HG03354 (cell line): ENCODE measurements around the gene TP53I13.

Experiments used
- ATAC-seq: cut with Tn5 transposase; IDR thresholded peaks from one replicate; pipeline ENCODE4 v1.9.1; 2021; ENCODE audit warnings: mild to moderate bottlenecking; ENCODE audit not compliant: unreplicated experiment, poor library complexity, severe bottlenecking

TP53I13 gene

DNA sequence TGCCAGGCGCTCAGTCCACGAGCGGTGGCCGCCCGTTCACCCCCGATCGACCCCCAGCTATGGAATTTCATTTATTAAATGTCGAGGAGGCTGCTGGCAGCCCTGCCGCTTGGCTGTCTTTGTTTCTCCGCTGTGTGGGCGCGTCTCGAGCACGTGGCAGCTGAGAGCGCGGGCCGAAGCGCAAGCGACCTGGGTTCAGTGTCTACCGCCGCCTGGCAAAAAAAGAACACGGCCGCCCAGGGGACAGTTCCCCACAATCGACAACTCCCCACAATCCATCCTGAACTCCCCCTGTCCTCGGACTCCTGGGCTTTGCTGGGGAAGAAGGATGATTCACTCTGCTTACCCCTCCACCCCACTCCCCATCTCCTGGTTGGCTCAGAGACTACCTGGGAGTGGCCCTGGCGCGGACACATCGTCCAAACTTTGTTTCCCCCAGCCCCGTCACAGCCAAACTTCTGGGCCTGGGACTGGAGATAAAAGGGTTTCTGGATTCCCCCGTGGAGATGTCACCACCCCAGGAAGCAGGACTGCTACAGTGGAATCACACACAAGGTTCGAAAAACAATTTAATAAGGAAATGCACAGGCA is 22.7 kb downstream of the TP53I13 start:
- ATAC-seq: no peak

DNA sequence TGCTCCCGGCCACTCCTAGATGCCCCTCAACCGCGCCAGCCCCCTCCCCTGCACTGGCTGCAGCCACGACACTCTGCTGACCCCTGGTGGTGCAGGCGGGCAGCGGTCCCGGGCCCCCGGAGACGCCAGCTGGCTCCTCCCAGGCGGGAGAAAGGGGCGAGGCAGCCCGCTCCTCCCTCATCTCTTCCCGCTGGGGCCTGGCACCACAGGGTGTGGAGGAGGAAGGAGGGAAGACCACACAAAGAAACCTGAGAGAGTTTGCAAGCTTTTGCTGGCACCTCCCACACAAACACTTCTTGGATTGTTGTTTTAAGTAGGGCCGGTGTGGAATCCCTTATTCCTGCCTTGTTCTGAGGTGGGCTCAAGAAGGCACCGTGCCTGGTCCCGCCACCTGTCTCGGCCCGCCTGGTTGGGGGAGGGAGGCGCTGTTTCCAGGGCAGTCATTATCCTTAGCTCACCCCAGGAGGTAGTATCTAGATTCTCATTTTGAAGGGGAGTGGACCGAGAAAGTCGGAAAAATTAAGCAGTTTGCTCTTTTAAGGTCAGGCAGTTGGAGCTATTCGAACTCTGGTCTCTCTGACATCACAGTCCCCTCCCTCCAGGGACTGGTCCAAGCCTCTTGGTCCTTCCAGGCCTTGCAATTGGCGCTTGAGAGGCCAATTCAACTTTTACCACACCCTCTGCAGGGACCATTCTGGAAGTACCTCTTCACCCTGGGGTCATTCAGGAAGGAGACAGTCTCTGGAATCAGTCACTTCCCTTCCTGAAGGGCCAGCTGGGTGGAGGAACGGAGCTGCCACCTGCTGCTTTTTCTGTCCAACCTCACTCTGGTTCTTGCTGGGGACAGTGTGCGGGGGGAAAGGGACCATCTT is 23.5 kb downstream of the TP53I13 start:
- peak; percentile 32 for ATAC-seq

DNA sequence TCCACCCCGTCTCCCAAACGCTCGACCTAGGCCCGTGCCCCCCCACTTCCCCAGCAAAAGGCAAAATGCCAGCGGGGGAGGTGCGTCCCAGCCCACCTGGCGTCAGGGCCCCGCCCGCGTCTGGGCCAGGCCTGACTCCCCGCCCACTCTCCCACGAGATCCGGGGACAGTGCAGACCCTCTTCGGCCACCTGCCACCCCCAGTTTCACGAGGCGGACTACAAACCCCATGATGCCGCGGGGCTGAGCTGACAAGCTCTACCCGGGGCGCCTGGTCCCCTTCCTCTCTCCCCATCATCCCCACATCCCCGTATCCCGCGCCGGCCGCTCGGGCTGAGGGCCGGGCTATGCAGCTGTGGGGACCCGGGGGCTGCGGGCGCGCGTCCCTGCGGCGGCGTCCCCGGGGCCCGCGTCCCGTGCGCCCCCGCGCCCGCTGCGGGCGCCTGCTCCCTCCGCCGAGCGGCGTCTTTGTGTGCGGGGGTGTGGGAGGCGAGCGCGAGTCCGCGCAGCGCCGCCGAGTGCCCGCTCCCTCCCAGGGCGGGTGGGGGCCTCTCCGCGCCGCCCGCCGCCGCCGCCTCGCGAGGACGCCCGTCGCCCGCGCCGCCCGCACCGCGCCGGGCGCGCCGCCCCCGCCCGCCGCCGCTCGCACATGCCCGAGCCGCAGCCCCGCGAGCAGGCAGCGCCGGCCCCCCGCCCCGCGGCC is 24.5 kb downstream of the TP53I13 start, which contains the start of gene ANKRD13B:
ANKRD13B (plus strand) TSS at position 283 of the 702 bp plus-strand sequence. CDS start 490 bp downstream, outside the sequence.
- ATAC-seq: no peak

DNA sequence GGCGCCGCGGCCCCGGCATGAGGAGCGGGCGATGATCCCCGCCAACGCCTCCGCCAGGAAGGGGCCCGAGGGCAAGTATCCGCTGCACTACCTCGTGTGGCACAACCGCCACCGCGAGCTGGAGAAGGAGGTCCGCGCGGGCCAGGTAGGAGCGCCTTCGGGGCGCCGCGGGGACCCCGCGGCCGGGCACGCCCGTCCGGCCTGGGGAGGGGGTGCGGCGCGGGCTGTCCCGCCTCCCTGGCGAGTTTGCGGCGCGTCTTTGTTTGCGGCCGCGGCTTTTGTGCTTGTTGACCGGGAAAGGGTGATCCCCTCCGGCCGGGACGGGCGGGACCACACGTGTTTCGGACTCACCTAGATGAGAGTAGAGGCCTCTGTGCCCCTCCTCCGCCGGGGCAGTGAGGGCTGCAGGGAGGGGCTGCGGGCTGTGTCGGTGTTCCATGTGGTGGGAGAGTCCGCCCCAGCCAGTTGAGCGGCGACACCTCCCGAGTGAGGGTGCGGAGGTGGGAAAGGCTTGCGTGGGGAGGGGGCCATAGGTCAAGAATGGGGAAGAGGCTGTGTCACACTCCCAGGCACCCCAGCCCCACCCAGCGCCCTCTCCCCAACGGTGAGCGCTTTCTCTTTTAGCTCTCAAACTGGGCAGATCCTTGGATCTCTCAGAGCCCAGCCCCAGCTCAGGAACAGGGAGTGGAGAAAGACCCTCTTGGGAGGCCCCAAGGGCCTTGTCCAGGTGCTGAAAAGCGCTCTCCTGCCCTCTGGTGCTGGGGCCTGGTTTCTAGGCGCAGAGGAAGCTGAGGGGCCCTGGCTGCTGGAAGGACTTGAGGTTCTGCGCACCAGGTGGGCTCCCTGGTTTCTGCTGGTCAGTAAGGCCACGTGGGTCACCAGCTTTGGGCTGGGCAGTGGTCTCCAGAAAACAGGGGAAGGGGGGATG is 25.4 kb downstream of the TP53I13 start:
- ATAC-seq: no peak

DNA sequence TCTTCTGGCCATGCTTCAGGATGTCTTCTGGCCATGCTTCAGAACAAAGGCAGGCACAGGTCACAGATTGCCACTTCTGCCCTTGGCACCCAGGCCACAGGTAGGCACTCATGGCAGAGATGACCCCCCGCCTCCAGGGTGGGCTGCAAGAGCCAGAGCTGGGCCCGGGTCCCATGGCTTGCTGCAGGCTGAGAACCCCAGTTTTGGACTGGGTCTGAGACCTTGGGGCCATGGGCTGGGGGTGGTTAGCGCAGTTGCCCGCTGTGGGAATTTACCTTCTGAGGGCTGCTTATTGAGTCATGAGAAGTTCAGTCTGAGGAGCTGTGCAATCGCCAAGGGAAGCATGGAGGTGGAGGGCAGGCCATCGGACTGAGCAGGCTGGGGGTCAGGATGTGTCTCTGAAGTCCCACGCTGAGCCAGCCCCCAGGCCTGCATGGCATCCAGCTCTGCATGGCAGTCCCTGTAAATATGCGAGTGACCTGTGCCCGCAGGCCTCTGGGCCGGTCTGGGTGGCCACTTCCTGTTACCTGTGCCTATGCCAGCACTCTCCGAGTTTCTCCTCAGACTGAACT is 26.1 kb downstream of the TP53I13 start:
- no peak for ATAC-seq

DNA sequence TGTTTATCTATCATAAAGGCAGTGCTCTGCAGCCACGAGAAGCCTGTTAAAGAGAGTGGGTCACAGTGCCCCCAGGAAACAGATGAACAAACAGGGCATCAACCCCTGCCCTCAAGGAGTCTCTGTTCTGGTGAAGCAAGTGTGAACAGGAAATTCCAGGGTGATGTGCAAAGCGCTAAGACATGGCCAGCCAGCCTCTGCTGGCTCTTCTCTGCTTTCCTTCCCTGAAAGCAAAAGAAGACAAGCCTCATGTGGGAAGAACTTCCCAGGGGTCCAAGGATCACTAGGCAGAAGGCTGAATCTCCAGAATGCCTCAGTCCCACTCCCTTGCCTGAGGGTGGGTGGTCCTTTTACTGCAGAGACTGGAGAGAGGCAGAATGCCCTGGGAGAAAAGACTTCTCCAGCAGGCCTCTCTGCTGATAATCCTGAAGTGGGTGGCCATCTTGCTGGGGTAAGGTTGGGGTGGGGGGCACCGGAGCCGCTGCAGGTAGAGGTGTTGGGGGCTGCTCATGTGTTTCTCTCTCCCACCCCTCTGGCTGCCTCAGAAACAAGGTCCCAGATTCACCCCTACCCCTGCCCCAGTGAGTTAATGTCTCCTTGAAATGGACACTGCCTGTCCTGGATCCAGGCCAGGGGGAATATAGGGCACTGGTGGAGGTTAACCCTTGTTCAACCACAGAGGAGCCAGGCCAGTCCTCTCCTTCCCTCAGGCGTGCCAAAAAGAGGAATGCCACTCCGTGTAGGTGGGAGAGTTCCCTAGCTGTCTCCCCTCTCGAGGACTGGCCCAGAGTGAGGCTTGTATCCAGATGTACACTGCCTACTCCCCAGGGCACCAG is 26.8 kb downstream of the TP53I13 start:
- no peak for ATAC-seq

DNA sequence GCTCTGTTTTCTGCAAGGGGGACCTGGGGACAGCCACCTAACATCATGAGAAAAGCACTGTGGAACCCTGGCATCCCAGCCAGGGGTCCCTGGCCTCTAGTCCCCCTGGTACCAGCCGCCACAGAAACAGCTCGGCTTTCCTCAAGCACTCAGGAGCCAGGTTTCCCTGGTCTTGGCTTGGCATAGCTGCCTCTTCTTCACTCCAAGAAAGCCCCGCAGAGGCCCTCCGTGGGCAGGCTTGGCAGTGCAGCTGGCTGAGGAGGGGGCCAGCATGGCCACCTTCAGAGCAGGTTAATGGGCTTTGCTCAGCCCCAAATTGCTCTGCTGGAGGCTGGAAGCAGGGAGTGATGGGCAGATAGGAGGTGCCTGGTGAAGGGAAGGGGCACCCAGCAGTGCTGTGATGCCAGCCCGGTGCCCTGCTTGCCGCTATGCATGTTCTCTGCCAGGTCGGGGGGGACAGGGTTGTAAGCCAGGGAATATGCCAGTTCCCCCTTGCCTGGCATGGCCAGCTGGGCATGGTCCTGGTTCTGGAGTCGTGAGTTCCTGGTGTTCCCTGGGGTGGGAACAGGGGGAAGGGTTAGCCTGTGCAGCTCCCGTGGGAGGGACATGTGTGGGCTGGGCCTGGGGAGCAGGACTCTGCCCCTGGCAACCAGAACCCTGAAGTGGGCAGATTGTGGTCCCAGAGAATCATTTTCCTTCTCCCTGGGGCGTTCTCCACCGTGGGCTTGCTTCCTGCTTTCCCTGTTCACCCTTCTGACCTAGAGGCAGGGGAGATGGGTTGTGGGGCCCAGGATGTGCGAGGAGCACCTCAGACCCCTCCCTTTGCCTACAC is 27.7 kb downstream of the TP53I13 start:
- ATAC-seq: no peak

DNA sequence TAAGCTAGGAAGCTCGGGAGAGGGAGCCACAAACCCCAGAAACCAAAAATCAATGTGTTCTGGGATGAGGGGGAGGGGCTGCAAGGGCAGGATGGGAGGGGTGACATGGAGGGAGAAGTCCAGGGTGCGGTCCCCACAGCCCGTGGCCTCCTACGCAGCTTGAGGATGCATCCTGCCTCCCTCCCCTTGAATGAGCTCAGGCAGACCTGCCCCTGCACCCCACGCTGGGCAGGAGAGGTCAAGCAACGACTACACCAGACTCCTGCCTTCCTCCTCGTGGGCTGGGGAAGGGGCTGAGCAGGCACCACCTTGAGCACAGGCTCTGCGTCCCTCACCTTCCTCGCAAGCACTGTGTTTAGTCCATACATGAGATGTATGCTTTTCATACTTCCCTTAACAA is 28.3 kb downstream of the TP53I13 start:
- ATAC-seq: no peak

DNA sequence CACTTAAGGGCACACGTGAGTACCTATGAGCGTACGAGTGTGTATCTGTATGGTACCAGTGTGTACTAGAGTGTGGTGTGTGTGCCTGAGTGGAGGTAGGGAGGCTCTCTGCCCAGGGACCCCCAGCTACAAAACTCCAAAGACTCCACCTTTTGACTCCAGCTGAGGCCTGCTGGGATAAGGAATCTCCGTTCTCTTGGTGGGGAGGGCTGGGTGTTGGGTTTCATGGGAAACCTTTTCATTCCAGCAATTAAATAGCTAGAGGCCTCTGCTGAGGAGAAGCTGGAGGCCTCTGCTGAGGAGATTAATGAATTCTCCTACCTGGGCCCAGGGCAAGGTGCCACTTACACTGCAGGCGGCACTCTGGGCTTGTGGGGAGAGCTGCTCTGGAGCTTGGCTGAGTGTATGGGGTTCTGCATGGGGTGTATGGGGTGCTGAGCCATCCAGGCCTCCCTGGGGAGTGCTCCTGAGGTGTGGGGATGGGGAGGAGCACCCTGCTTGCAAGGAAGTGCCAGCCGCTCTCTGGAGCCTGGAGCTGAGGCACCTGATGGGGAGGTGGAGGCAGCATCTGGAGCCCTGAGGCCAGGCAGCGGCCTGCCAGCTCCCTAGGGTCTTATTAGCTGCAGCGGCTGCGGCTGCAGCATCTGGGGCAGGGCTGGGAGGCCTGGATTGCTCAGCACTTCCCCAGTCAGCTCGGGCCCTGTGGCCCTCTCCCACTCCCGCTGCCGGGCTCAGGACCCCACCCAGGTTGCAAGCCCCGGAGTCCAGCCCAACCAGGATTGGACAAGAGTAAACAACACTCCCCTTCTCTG is 29.1 kb downstream of the TP53I13 start:
- no peak for ATAC-seq

DNA sequence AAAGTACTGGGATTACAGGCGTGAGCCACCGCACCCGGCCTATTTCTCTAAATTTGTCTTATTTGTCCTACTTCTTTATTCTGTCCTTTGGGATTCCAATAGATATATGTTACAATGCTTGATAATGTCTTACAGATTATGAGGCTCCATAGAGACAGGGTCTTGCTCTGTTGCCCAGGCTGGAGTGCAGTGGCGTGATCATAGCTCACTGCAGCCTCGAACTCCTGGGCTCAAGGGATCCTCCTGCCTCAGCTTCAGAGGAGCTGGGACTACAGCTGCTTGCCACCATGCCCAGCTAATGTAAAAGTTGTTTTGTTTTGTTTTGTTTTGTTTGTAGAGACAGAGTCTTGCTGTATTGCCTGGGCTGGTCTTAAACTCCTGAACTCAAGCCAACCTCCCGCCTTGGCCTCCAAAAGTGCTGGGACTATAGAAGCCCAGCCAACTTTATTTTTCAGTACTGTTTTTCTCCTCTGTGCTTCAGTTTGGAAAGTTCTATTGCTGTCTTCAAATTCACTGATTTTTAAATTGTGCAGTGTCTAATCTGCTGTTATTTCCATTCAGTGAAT is 34.7 kb downstream of the TP53I13 start:
- ATAC-seq: no peak

DNA sequence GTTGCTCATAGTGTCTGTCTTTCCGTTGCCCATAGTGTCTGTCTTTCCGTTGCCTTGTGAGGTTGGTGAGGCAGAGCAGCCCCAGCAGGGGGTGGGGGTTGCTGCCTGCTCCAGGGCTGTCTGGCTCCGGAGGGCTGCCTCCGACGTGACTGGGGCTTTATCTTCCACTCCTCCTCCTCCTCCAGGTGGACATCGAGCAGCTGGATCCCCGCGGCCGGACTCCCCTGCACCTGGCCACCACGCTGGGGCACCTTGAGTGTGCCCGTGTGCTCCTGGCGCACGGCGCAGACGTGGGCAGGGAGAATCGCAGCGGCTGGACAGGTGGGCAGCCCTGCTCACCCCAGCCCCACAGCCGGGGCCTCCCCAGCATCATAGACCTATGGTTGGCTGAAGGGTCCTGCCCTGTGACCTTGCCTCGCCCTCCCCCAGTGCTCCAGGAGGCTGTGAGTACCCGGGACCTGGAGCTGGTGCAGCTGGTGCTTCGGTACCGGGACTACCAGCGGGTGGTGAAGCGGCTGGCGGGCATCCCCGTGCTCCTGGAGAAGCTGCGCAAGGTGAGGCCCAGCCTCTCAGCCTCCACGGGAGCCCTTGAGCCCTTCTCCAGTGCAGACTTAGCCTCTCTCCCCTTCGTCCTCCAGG is 39.2 kb downstream of the TP53I13 start:
- no peak for ATAC-seq

DNA sequence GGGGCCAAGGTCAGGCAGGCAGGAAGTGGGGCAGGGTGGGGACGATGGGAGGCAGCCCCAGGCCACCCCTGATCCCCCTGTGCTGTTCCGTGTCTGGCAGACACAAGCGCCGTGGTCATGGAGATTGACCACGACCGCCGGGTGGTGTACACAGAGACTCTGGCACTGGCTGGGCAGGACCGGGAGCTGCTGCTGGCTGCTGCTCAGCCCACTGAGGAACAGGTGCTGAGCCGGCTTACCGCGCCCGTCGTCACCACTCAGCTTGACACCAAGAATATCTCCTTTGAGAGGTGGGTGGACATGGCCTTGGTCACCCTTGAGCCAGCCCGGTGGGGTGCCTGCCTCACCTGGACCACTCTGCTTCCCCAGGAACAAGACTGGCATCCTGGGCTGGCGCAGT is 40.5 kb downstream of the TP53I13 start:
- ATAC-seq: no peak

DNA sequence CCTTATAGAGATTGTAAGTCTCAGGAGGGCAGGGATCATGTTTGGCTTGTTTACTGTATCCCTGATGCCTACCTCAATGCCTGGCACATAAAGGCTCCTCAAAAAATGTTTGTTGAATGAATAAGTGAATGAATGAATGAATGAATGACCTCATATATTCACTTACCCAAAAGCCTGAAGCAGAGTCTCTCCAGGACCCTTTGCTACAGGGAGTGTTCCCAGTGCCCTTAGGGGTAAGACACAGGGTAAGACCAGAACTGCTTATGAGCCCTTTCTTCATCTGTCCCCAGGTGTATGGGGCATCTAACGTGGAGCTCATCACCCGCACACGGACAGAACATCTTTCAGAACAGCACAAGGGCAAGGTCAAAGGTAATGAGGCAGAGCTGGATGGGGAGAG is 41.9 kb downstream of the TP53I13 start:
- ATAC-seq: no peak

DNA sequence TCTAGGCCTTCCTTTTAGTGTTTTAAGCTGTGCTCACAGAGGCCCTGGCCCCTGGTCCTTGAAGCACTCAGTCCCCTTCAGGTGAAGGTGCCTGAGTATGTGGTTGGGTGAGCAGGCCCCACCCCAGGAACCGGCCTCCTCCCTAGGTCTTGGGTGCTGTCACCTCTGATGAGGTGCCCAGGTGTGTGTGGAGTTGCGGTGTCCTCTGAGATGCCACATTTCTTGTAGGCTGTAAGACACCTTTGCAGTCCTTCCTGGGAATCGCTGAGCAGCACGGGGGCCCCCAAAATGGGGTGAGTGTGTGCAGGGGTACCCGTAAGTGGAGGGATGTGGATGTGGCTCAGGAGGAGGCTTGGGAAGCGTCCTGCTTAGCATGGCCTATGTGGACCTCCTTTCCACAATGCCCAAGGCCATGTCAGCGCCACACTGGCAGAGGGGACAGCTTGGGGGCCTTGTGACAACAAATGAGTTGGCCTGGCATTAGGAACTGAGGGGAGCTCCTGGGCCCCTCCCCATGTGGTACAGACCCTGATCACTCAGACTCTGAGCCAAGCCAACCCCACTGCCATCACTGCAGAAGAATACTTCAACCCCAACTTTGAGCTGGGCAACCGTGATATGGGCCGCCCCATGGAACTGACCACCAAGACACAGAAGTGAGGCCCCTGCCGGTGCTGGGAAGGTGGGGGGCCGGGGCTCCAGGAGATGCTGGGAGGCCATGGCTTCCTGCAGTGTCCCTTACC is 43.0 kb downstream of the TP53I13 start:
- no peak for ATAC-seq

DNA sequence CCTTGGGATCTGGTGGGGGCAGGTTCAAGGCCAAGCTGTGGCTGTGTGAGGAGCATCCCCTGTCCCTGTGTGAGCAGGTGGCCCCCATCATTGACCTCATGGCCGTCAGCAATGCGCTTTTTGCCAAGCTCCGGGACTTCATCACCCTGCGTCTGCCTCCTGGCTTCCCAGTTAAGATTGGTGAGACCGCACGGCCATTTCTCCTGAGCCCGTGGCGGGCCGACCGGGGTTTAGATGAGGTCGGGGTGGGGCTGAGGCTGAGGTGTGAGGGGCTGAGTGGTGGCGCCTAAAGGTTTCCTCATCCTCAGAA is 43.5 kb downstream of the TP53I13 start:
- no peak for ATAC-seq
